ENCODE measurements around the gene EXOC3.
"Not testable (repeated sequence)": the region's sequence is repeated elsewhere in the genome, so short reads cannot be mapped to it uniquely, and the experiment has no call there.

The EXOC3 gene

GRCh38 chr5:401146-402034 lies 41.6 kb upstream of the EXOC3 start:
- H3K4me3 Mint-ChIP-seq: no peak overlapping the region
- peaks cover 54 to 70% of the 10 kb centered on the region in 2 donors for H3K27me3 Mint-ChIP-seq
- H3K27ac Mint-ChIP-seq: no peak overlapping the region
- H3K36me3 Mint-ChIP-seq (ENCODE audit: insufficient read depth): peaks cover 4% of the 10 kb centered on the region
- no peaks in the 10 kb centered on the region for H3K4me1 Mint-ChIP-seq (ENCODE audit: low read depth in 2 of 2)
- no peak for ATAC-seq (replicated peaks)
- no peak for DNase-seq
- H3K9me3 Mint-ChIP-seq: no peaks in the 10 kb centered on the region

- not testable (repeated sequence) for DNase-seq; H3K4me3 Mint-ChIP-seq; H3K4me1 Mint-ChIP-seq (ENCODE audit: low read depth in 2 of 2)
Observed at GRCh38 chr5:402219-402614, 40.8 kb upstream of the EXOC3 start.

GRCh38 chr5:402615-403359 lies 40.2 kb upstream of the EXOC3 start:
- Mint-ChIP-seq H3K9me3 (no peaks in the 10 kb centered on the region), H3K4me1 (ENCODE audit: low read depth in 2 of 2) (no peaks in the 10 kb centered on the region), H3K4me3 (no peak overlapping the region), H3K36me3 (ENCODE audit: insufficient read depth) (peaks cover 4% of the 10 kb centered on the region), H3K27ac (no peak overlapping the region), H3K27me3 (peaks cover 56 to 77% of the 10 kb centered on the region in 2 donors)
- DNase-seq (no peak), ATAC-seq (replicated peaks) (peak; percentile 16)

More at GRCh38 chr5:402219-402614, 40.8 kb upstream of the EXOC3 start:
- H3K27me3 Mint-ChIP-seq: peaks cover 56 to 73% of the 10 kb centered on the region in 2 donors
- H3K36me3 Mint-ChIP-seq (ENCODE audit: insufficient read depth); H3K9me3 Mint-ChIP-seq; ATAC-seq (replicated peaks); H3K27ac Mint-ChIP-seq: not testable (repeated sequence)

- Mint-ChIP-seq H3K4me1 (ENCODE audit: low read depth in 2 of 2) (no peaks in the 10 kb centered on the region), H3K27me3 (peaks cover 56 to 81% of the 10 kb centered on the region in 2 donors), H3K4me3 (no peak overlapping the region), H3K9me3 (no peaks in the 10 kb centered on the region), H3K27ac (no peak overlapping the region), H3K36me3 (ENCODE audit: insufficient read depth) (peaks cover 4% of the 10 kb centered on the region)
- ATAC-seq (replicated peaks) (no peak), DNase-seq (no peak)
Observed at GRCh38 chr5:403995-404394, 39.0 kb upstream of the EXOC3 start.

- no peak overlapping the region for H3K27ac Mint-ChIP-seq
- DNase-seq: no peak
- H3K4me1 Mint-ChIP-seq (ENCODE audit: low read depth in 2 of 2): no peaks in the 10 kb centered on the region
- H3K36me3 Mint-ChIP-seq (ENCODE audit: insufficient read depth): peaks cover 4% of the 10 kb centered on the region
- no peak overlapping the region for H3K4me3 Mint-ChIP-seq
- H3K27me3 Mint-ChIP-seq: peaks cover 56 to 83% of the 10 kb centered on the region in 2 donors
- no peaks in the 10 kb centered on the region for H3K9me3 Mint-ChIP-seq
- ATAC-seq (replicated peaks): no peak
Observed at GRCh38 chr5:404666-405241, 38.2 kb upstream of the EXOC3 start.

GRCh38 chr5:405421-405820 lies 37.6 kb upstream of the EXOC3 start:
- H3K36me3 Mint-ChIP-seq (ENCODE audit: insufficient read depth): peaks cover 4% of the 10 kb centered on the region
- H3K4me3 Mint-ChIP-seq: no peak overlapping the region
- DNase-seq (no peak), ATAC-seq (replicated peaks) (no peak)
- H3K27me3 Mint-ChIP-seq: peaks cover 52 to 78% of the 10 kb centered on the region in 2 donors
- H3K4me1 Mint-ChIP-seq (ENCODE audit: low read depth in 2 of 2): no peaks in the 10 kb centered on the region
- no peak overlapping the region for H3K27ac Mint-ChIP-seq
- no peaks in the 10 kb centered on the region for H3K9me3 Mint-ChIP-seq

GRCh38 chr5:406041-406440 lies 36.9 kb upstream of the EXOC3 start:
- ATAC-seq (replicated peaks) (no peak), DNase-seq (no peak)
- no peaks in the 10 kb centered on the region for H3K4me1 Mint-ChIP-seq (ENCODE audit: low read depth in 2 of 2)
- H3K27me3 Mint-ChIP-seq: peaks cover 50 to 76% of the 10 kb centered on the region in 2 donors
- H3K9me3 Mint-ChIP-seq: no peaks in the 10 kb centered on the region
- H3K4me3 Mint-ChIP-seq: no peak overlapping the region
- no peak overlapping the region for H3K27ac Mint-ChIP-seq
- peaks cover 4% of the 10 kb centered on the region for H3K36me3 Mint-ChIP-seq (ENCODE audit: insufficient read depth)

- no peaks in the 10 kb centered on the region for H3K4me1 Mint-ChIP-seq (ENCODE audit: low read depth in 2 of 2)
- H3K9me3 Mint-ChIP-seq: no peaks in the 10 kb centered on the region
- no peak for ATAC-seq (replicated peaks)
- H3K27me3 Mint-ChIP-seq: peaks cover 43 to 71% of the 10 kb centered on the region in 2 donors
- DNase-seq: no peak
- H3K4me3 Mint-ChIP-seq: no peak overlapping the region
- H3K36me3 Mint-ChIP-seq (ENCODE audit: insufficient read depth): peaks cover 4% of the 10 kb centered on the region
- no peak overlapping the region for H3K27ac Mint-ChIP-seq
Observed at GRCh38 chr5:407051-407450, 35.9 kb upstream of the EXOC3 start.

- DNase-seq: no peak
Observed at GRCh38 chr5:407801-408268, 35.1 kb upstream of the EXOC3 start.

GRCh38 chr5:410911-411517 lies 32.0 kb upstream of the EXOC3 start:
- no peak overlapping the region for H3K27ac Mint-ChIP-seq
- no peaks in the 10 kb centered on the region for H3K9me3 Mint-ChIP-seq
- H3K27me3 Mint-ChIP-seq: peaks cover 18 to 39% of the 10 kb centered on the region in 2 donors

More at GRCh38 chr5:407801-408268, 35.1 kb upstream of the EXOC3 start:
- Mint-ChIP-seq H3K27ac (no peak overlapping the region), H3K27me3 (peaks cover 35 to 63% of the 10 kb centered on the region in 2 donors), H3K4me3 (no peak overlapping the region), H3K4me1 (ENCODE audit: low read depth in 2 of 2) (no peaks in the 10 kb centered on the region), H3K36me3 (ENCODE audit: insufficient read depth) (peaks cover 4% of the 10 kb centered on the region), H3K9me3 (no peaks in the 10 kb centered on the region)
- ATAC-seq (replicated peaks): no peak

GRCh38 chr5:411728-412127 lies 31.2 kb upstream of the EXOC3 start:
- Mint-ChIP-seq H3K4me1 (ENCODE audit: low read depth in 2 of 2) (peaks cover 0 to 6% of the 10 kb centered on the region in 2 donors), H3K27ac (no peak overlapping the region)

More at GRCh38 chr5:410911-411517, 32.0 kb upstream of the EXOC3 start:
- Mint-ChIP-seq H3K4me1 (ENCODE audit: low read depth in 2 of 2) (peaks cover 0 to 1% of the 10 kb centered on the region in 2 donors), H3K36me3 (ENCODE audit: insufficient read depth) (peaks cover under 1% of the 10 kb centered on the region), H3K4me3 (no peak overlapping the region)
- ATAC-seq (replicated peaks) (no peak), DNase-seq (no peak)

GRCh38 chr5:414991-415927 lies 27.7 kb upstream of the EXOC3 start:
- Mint-ChIP-seq H3K27ac (peak overlapping the region; percentile 44 to 68), H3K27me3 (peaks cover 12 to 16% of the 10 kb centered on the region in 2 donors), H3K4me3 (peak overlapping the region in 1 of 2 donors; percentile 51)
- H3K4me1 Mint-ChIP-seq (ENCODE audit: low read depth in 2 of 2); DNase-seq; H3K9me3 Mint-ChIP-seq; H3K36me3 Mint-ChIP-seq (ENCODE audit: insufficient read depth): not testable (repeated sequence)
- peak; percentile 60 for ATAC-seq (replicated peaks)

More at GRCh38 chr5:411728-412127, 31.2 kb upstream of the EXOC3 start:
- DNase-seq: no peak
- Mint-ChIP-seq H3K9me3 (no peaks in the 10 kb centered on the region), H3K4me3 (no peak overlapping the region), H3K36me3 (ENCODE audit: insufficient read depth) (no peaks in the 10 kb centered on the region), H3K27me3 (peaks cover 12 to 32% of the 10 kb centered on the region in 2 donors)
- no peak for ATAC-seq (replicated peaks)
